Inflammatory macrophage treated with lipopolysaccharide for 4 hours (primary cell): ENCODE measurements around the gene HLA-E.
"Not testable (repeated sequence)": the region's sequence is repeated elsewhere in the genome, so short reads cannot be mapped to it uniquely, and the experiment has no call there.

Experiments used
- DNase-seq: peaks from one replicate; pipeline ENCODE4 v3.0.0-alpha.2; 2020

HLA-E gene

DNA sequence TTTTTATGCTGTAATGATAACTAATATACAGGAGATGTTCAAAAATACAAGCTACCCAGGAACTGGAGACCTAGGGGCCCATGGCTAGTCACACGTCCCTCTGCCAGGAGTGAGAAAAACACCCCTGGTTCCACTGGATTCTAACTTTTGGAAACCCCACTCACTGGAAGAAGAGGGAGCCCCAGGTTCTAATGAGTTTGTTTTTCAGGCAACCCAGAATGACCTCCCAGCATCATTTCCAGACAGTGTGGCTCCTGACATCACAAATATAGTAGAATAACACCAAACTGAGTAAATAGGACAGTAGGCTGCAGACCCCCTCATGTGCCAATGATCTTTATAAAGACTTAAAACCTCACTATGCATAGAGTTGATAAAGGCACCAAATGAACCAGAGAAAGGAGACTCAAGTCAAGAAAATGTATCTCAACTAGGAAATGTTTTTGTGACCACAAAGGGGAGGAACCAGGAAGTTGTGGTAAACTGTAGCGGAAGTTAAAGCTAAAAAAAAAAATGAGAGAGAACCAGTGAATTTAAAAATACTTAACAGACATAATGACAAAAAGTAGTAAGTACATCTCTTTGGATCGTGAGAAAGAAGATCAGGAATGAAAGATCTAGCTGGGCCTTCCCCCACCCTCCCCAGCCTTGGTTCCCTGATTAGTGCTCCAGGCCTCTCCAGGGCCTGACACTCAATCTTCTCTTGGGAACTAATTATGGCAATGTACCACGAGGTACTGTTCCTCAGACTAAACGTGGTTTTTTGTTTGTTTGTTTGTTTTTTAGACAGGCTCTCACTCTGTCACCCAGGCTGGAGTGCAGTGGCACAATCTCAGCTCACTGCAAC is 19.8 kb downstream of the HLA-E start:
- peak; percentile 77 for DNase-seq

DNA sequence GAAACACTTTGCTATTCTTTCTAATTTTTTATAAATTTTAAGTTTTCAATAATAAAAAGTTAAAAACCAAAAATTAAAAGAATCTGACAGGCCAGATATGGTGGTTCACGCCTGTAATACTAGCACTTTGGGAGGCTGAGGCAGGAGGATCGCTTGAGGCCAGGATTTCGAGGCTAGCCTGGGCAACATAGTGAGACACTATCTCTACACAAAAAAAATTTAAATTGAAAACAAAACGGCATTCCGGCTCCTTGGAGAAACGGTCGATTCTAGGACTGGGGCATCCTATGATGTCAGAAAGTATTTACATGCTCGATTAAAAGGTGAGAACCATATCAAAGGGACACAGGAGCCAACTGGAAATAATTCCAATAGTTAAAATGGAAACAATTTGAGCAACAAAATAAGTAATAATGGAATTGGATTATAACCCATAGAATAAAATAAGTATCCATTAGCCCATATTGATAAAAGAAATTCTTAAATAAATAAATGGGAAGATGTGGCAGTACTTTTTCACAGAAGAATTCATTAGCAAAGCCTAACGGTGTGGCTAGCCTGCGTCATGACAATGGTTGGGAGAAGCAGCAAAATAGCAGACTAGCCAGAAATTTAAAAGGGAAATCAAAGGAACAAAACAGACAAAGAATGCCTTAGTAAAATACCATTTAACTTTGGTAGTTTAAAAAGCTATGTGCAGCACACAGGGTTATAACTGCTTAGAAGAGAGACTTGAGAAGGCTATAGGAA is 21.3 kb downstream of the HLA-E start:
- no peak for DNase-seq

DNA sequence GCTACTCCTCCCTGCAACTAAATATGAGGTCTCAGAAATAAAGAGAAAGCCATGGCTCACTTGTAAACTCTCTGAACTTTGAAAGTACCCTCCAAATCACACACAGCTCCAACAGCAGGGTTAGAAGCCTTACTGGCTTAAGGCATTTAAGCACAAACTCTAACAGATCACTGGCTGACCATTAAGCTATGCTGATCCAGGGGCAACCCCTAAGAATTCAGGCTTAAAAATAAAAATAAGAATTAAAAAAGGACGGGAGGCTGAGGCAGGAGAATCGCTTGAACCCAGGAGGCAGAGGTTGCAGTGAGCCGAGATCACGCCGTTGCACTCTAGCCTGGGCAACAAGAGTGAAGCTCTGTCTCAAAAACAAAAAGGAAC is 21.8 kb downstream of the HLA-E start:
- no peak for DNase-seq

DNA sequence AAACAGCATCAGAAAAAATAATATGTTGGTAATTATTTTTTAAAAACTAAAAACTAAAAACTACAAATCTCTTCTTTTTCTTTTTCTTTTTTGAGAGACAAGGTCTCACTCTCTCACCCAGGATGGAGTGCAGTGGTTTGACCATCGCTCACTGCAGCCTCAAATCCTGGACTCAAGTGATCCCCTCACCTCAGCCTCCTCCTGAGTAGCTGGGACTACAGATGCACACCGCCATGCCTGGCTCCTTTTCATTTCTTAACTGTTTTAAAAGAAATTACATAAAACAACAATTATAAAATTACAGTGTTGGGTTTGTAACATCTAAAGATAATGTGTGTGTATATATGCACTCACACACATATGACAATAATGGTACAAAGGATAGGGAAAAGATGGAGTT is 24.1 kb downstream of the HLA-E start:
- DNase-seq: no peak

DNA sequence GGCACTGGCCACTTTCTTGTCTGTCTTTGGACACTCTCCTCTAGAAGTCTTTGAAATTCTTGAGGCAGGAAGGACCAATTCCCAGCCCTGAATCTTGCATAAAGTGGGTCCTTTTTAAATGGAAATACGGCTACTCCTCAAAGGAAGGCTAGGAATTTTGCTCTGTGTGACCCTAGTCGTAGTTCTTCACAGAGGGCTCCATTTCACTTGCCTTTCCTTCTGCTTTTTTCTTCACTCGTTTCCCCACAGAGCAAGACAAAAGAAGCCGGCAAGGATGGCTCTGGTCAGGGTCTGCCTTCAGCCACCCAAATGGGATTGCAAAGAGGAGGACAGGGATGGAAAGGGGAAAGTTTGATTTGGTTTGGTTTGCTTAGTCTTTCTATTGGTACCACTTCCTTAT is 25.8 kb downstream of the HLA-E start:
- DNase-seq: peak; percentile 21

DNA sequence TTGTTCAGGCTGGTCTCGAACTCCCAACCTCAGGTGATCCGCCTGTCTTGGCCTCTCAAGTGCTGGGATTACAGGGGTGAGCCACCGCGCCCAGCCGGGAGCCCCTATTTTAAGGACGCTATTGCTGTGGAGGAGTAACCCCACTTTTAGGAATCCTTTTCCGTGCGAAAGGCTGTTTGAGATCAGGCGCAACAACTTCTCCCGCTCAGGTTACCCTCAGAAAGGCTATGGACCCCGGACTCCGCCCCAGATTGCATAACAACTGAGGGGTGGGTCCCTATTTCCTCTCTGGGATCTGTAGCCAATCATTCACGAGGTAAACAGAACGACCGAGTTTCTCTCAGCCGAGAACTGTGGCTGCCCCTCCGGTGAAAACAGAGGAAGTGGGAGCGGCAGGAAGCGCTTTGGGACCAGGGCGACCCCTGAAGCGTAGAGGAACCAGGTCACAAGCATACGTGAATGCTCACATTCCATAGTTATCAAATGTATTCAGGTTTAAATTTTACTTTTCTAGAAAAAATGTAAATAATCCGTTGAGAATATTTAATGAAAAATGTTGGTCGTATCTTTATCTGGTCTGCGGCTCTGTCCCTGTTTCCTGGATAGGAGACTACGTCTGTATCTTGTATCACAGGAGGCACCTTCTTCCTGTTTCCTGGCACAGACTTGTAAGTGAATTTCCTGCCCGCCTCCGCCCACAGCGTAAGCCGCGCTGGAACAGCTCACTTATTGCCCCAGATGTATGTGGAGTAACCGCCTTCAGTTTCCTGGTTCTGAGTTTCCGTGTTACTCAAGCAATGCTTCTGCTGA is 26.8 kb downstream of the HLA-E start:
- peak; percentile 100 for DNase-seq

DNA sequence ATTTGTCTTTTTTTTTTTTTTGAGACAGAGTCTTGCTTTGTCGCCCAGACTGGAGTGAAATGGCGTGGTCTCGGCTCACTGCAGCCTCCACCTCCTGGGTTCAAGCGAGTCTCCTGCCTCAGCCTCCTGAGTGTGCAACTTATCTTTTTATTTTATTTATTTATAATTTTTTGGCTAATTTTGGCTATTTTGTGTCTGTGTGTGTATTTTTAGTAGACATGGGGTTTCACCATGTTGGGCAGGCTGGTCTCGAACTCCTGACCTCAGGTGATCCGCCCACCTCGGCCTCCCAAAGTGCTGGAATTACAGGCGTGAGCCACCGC is 27.4 kb downstream of the HLA-E start:
- DNase-seq: not testable (repeated sequence)

DNA sequence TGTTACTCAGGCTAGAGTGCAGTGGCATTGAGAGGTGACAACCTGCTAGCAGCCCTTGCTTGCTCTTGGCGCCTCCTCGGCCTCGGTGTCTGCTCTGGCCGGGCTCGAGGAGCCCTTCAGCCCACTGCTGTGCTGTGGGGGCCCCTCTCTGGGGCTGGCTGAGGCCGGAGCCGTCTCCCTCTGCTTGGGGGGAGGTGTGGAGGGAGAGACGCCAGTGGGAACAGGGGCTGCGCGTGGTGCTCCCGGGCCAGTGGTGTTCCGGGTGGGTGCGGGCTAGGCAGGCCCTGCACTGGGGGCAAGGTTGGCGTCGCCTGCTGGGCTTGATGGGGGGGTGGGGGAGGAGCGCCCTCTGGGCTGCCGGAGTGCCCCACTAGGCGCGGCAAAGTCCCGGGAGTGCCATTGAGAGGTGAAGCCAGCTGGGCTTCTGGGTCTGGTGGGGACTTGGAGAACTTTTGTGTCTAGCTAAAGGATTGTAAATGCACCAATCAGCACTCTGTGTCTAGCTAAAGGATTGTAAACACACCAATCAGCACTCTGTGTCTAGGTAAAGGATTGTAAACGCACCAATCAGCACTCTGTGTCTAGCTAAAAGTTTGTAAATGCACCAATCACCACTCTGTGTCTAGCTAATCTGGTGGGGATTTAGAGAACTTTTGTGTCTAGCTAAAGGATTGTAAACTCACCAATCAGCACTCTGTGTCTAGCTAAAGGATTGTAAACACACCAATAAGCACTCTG is 28.6 kb downstream of the HLA-E start:
- DNase-seq: not testable (repeated sequence)

DNA sequence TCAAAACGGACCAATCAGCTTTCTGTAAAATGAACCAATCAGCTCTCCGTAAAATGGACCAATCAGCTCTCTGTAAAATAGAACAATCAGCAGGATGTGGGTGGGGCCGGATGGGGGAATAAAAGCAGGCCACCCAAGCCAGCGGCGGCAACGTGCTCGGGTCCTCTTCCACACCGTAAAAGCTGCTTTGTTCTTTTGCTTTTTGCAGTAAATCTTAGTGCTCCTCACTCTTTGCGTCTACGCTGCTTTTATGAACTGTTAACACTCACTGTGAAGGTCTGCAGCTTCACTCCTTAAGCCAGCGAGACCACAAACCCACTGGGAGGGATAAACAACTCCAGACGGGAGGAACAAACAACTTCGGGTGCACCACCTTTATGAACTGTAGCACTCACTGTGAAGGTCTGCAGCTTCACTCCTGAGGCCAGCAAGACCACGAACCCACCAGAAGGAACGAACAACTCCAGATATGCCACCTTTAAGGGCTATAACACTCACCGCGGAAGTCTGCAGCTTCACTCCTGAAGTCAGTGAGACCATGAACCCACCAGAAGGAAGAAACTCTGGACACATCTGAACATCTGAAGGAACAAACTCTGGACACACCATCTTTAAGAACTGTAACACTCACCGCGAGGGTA is 29.3 kb downstream of the HLA-E start:
- not testable (repeated sequence) for DNase-seq

DNA sequence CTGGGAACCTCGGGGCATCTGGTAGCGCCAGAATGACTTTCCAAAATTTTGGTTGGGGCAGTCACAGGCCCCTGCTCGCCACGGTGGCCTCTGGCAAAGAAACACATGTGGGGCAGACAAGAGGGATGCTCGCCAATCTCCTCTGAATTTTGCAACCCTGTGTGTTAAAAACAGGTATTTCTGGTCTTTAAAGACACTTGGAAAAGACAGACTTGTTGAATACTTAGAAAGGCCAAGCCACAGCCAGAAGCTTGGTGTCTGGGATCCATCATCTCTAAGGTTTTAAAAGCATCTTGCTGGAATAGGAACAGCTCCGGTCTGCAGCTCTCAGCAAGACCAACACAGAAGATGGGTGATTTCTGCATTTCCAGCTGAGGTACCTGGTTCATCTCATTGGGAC is 31.2 kb downstream of the HLA-E start:
- no peak for DNase-seq

DNA sequence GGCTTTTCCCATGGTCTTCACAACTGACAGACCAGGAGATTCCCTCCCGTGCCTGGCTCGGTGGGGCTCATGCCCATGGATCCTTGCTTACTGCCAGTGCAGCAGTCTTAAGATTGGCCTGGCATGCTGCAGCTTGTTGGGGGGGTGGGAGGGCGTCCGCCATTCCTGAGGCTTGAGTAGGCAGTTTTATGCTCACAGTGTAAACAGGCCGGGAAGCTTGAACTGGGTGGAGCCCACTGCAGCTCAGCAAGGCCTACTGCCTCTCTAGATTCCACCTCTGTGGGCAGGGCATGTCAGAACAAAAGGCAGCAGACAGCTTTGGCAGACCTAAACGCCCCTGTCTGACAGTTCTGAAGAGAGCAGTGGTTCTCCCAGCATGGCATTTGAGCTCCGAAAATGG is 31.8 kb downstream of the HLA-E start:
- DNase-seq: not testable (repeated sequence)

DNA sequence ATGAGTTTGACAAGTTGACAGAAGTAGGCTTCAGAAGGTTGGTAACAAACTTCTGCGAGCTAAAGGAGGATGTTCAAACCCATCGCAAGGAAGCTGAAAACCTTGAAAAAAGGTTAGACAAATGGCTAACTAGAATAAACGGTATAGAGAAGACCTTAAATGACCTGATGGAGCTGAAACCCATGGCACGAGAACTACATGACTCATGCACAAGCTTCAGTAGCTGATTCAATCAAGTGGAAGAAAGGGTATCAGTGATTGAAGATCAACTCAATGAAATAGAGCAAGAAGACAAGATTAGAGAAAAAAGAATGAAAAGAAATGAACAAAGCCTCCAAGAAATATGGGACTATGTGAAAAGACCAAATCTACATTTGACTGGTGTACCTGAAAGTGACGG is 32.6 kb downstream of the HLA-E start:
- DNase-seq: peak; percentile 27

DNA sequence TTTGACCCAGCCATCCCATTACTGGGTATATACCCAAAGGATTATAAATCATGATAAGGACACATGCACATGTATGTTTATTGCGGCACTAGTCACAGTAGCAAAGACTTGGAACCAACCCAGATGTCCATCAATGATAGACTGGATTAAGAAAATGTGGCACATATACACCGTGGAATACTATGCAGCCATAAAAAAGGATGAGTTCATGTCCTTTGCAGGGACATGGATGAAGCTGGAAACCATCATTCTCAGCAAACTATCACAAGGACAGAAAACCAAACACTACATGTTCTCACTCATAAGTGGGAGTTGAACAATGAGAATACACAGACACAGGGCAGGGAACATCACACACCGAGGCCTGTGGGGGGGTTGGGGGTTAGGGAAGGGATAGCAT is 37.1 kb downstream of the HLA-E start:
- DNase-seq: not testable (repeated sequence)

DNA sequence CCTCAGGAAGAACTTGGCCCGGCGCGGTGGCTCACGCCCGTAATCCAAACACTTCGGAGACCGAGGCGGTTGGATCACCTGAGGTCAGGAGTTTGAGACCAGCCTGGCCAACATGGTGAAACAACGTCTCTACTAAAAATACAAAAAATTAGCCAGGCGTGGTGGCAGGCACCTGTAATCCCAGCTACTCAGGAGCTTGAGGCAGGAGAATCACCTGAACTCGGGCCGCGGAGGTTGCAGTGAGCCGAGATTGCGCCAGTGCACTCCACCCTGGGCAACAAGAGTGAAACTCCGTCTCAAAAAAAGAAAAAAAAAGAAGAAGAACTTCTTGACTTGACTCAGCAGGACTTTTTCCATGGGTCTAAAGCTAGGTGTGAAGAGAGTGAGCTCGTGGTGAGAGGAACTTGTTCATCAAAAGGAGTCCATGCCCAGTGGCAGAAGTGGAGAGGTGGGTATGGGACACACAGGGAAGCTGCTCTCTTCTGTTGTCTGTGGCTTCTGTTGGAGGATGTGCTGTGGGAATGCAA is 40.1 kb downstream of the HLA-E start:
- peak; percentile 81 for DNase-seq

DNA sequence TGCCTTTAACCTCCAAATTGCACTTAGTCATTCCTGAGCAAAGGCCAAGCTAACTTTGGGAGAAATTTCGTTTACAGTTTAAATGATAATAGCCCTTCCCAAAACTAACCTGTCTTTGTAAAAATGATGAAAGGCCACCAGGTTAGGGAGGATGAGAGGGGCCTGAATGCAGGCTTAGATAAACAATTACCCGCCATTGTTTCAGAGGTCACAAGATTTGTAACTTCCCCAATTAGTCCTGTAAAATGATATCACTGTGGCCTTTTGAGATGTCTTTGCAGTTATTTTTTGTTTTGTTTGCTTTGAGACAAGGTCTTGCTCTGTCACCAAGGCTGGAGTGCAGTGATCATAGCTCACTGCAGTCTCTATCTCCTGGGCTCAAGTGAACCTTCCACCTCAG is 40.7 kb downstream of the HLA-E start:
- peak; percentile 85 for DNase-seq

DNA sequence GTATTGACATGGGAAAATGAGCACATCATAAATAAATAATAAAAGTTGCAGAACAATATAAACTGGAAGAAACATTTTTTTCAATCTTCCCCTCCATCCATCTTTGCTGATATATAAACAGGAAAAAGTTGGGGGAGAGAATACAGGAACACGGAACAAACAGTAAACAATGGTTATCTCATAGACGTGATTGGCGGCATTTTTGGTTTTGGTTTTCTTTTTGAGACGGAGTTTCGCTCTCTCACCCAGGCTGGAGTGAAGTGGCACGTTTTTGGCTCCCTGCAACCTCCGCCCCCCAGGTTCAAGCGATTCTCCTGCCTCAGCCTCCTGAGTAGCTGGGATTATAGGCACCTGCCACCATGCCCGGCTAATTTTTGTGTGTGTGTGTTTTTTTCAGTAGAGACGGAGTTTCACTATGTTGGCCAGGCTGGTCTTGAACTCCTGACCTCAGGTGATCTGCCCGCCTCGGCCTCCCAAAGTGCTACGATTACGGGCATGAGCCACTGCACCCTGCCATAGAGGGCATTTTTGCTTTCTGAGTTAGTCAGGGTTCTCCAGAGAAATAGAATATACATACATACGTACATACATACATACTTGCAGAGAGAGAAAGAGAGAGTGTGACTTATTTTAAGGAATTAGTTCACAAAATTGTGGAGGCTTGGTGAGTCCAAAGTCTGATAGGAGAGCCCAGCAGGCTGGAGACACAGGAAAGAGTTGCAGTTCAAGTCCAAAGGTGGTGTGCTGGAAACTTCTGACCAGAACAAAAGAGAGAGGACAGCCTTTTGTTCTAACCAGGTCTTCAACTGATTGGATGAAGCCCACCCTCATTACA is 44.4 kb downstream of the HLA-E start:
- DNase-seq: no peak

DNA sequence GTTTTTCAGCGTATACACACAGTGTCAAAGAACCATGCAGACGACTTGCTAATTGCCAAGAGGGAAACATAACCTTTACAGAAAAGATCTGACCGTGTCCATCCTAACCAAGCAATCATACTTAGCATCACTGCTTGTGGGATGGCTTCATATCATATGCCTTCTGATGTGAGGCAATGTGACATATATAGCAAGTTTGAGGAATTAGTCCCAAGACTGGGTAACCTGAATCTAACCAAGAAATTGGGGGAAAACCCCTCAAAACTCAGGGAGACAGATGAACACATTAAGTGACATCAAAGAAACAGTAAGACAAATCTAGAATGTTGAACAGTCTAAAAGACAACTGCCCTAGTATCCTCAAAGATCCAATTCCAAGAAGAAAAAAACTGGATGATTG is 48.6 kb downstream of the HLA-E start:
- peak; percentile 64 for DNase-seq

DNA sequence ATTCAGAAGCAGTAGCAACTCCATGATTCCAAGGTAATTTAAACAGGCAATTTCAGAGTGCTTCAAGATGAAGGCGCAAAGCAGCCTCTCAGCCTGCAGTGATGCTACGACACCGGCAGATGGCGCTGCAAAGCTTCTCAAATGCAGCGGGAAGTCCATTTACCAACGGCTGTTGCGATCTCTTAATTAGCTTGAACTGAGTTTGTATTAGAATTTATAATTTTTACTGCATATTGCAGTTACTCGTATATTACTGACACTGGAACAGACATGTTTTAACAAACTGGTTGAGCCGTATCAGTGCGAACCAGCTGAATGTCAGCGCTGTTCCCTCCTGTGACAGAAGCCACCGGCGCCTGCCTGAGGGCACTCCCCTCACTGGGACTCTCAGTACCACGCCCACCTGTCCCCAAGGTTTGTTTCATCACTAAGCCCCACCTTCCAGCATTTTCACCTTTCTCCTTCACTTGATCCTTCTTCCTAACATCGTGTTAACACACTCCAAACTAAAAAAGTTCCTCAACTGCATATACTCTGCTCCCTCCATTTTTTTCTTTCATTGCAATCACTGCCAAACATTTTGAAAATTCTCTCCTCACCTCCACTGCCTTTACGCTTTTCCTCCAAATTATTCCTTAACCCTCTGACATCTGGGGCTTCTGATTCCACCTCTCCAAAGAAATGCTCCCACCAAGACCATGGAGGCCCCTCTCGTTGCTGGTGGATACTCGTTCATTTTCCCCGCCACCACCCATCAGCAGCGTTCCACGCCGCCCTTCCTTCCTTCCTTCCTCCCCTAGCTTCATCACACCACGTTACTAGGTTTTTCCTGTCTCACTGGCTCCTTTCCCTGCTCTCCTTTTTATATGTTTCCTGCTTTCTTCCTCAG is 52.5 kb downstream of the HLA-E start:
- peak; percentile 85 for DNase-seq

DNA sequence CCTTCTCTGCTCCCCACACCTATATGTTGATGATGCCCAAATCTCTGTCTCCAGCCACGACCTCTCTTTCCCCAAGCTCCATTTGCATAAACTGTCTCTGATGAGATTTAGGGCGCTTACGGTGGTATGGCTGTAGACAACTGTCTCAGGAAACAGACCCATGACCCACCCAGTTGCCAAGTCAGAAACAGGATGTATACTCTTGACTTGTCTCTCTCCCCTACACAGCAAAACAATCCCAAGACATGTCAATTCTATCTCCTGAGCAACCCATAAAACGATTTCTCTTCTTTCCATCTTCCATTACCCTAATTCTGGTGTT is 53.1 kb downstream of the HLA-E start:
- DNase-seq: no peak

DNA sequence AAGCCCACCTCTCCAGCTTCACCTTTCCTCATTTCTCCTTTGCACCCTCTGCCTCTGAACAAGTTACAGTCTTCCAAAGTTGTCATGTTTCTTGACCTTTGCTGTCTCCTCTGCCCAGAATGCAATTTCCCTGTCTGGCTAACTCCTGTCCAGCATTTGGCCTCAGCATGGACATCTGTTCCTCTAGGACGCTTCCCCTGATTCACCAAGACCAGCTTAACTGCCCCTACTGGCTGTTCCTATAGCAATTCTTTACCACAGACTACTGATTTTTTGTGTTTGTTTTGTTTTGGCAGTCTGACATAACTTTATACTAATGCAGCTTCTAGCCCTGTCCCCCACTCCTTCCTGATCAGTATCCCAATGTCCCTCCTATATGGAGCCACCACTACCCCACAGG is 53.6 kb downstream of the HLA-E start:
- DNase-seq: peak; percentile 13
